ENCODE results near the gene OPRL1.
"Not testable (repeated sequence)": the region's sequence is repeated elsewhere in the genome, so short reads cannot be mapped to it uniquely, and the experiment has no call there.

The OPRL1 gene

DNA sequence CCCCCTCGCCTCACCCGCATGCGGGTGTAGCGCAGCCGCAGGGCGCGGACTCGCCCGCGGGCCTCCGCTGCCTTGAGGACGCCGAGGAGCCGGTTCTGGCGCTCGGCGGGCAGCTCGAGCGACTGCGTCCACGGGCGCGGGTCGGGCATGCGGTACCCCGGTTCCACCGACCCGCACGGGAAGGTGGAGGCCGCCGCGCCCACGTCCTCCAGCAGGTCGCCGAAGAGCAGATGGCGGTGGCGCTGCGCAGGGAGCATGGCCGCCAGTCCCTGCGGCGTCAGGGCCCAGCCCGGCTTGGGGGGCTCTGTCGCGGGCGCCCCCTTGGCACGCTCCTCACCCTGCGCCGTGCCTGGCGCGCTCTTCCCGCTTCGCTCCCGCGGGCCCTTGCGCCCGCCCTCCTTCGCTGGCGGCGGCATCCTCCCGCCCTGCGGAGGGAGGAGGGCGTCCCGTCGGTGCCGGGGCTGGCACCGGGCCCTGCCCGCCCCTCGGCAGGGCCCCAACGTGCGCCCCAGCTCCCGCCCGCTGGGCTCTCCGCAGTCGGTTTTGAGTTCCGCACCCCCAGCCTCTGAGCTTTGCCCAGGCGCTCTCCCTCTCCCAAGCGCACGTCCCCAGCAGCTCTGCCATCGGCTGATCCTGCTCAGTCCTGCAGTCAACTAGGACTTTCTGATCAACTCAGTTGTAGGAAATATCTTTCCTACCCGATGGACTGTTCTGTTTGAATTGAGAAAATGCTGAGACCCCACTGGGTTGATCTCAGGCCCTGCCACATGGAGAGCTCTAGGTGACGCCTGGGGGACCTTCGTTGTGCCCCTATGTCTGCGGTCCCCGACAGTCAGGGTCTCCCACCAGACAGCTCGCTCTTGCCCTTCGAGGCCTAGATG is 4.2 kb downstream of the OPRL1 start, which contains the start of gene LKAAEAR1:
Gene LKAAEAR1, minus strand, starts transcription at position 595 of the 881 bp plus-strand sequence. Its CDS starts 179 bp downstream, at position 416.
- no peak for DNase-seq (ENCODE audit: low read depth)
- TF ChIP-seq, protein P1, sequence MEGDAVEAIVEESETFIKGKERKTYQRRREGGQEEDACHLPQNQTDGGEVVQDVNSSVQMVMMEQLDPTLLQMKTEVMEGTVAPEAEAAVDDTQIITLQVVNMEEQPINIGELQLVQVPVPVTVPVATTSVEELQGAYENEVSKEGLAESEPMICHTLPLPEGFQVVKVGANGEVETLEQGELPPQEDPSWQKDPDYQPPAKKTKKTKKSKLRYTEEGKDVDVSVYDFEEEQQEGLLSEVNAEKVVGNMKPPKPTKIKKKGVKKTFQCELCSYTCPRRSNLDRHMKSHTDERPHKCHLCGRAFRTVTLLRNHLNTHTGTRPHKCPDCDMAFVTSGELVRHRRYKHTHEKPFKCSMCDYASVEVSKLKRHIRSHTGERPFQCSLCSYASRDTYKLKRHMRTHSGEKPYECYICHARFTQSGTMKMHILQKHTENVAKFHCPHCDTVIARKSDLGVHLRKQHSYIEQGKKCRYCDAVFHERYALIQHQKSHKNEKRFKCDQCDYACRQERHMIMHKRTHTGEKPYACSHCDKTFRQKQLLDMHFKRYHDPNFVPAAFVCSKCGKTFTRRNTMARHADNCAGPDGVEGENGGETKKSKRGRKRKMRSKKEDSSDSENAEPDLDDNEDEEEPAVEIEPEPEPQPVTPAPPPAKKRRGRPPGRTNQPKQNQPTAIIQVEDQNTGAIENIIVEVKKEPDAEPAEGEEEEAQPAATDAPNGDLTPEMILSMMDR (conservative IDR thresholded peaks at IDR 0.05; ENCODE audit: low read depth, low read length): no peak
- peak within 1 kb of the TSS; percentile 41 for H3K4me3 ChIP-seq (ENCODE audit: low read depth, low read length)

DNA sequence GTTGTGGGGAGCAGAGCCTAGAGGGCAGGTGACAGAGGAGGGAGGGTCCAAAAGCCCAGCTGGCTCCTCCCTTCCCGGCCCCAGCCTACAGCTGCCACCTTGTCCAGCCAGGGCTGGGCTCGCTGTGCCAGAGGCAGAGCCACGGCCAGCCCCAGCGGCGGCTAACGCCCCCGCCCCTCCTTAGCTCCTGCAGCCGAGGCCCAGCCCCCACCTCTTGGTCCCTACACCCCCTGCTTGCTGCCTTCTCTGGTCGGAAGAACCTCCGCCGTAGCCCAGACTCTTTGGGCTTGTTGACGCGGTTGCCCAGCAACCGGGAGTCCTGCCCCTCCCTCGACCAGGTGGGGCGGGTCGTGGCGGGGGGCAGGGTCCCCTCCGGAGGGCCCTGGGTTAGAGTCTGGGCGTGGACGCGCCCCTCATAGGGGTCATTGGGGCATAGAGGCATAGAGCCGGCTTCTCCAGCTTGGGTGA is 4.8 kb downstream of the OPRL1 start:
- no peak overlapping the region for H3K4me3 ChIP-seq (ENCODE audit: low read depth, low read length)
- DNase-seq (ENCODE audit: low read depth): no peak
- TF ChIP-seq, protein P1 (conservative IDR thresholded peaks at IDR 0.05; ENCODE audit: low read depth, low read length): no peak

DNA sequence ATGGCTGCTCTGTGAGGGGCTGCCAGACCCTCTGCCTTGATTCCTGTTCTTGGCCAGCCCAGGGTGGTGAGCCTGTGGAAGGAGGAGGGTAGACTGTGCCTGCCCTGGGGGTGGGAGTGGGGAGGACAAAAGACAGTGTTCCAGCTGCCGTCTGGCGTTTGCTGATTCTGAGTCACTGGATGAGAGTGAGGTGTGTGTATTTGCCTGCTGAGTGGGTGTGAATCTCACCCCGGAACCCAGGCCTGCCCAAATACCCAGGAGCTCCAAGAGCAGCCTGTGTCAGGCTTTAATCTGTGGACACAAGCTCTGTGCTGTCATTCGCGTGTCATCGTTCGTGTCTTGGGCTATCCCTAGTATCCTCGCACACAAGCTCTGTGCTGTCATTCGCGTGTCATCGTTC is 6.9 kb downstream of the OPRL1 start:
- DNase-seq (ENCODE audit: low read depth): no peak
- no peak overlapping the region for H3K4me3 ChIP-seq (ENCODE audit: low read depth, low read length)
- TF ChIP-seq, protein P1 (conservative IDR thresholded peaks at IDR 0.05; ENCODE audit: low read depth, low read length): no peak

DNA sequence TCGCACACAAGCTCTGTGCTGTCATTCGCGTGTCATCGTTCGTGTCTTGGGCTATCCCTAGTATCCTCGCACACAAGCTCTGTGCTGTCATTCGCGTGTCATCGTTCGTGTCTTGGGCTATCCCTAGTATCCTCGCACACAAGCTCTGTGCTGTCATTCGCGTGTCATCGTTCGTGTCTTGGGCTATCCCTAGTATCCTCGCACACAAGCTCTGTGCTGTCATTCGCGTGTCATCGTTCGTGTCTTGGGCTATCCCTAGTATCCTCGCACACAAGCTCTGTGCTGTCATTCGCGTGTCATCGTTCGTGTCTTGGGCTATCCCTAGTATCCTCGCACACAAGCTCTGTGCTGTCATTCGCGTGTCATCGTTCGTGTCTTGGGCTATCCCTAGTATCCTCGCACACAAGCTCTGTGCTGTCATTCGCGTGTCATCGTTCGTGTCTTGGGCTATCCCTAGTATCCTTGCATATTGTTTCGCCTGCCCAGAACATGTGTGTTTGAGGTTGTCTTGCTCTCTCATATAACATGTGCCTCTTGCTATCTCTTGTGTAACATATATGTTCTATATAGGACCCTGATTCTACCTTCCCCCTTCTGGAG is 7.4 kb downstream of the OPRL1 start:
- H3K4me3 ChIP-seq (ENCODE audit: low read depth, low read length); DNase-seq (ENCODE audit: low read depth): not testable (repeated sequence)

DNA sequence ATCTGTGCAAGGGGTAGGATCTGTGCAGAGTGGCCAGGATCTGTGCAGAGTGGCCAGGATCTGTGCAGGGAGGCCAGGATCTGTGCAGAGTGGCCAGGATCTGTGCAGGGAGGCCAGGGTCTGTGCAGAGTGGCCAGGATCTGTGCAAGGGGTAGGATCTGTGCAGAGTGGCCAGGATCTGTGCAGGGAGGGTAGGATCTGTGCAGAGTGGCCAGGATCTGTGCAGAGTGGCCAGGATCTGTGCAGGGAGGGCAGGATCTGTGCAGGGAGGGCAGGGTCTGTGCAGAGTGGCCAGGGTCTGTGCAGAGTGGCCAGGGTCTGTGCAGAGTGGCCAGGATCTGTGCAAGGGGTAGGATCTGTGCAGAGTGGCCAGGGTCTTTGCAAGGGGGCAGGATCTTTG is 8.7 kb downstream of the OPRL1 start:
- DNase-seq (ENCODE audit: low read depth); H3K4me3 ChIP-seq (ENCODE audit: low read depth, low read length): not testable (repeated sequence)

DNA sequence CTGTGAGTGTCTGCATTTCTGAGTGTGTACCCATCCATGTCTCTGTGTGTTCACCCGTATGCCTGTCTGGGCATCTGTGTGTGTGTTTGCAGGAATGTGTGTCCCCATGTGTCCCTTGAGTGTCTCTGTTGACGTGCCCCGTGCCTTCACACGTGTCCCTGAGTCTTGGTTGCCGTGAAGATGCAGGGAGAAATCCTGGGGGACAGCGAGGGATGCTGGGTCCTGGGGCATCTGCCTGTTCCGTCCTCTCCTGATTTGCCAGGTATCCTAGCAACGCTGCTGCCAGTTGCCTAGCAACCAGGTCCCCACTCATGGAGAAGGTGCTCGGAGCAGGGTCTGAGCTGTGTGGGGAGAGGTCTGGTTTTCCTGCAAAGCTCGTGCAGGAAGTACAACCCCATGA is 10.3 kb downstream of the OPRL1 start:
- TF ChIP-seq, protein P1 (conservative IDR thresholded peaks at IDR 0.05; ENCODE audit: low read depth, low read length): no peak
- no peak for DNase-seq (ENCODE audit: low read depth)
- no peak overlapping the region for H3K4me3 ChIP-seq (ENCODE audit: low read depth, low read length)

DNA sequence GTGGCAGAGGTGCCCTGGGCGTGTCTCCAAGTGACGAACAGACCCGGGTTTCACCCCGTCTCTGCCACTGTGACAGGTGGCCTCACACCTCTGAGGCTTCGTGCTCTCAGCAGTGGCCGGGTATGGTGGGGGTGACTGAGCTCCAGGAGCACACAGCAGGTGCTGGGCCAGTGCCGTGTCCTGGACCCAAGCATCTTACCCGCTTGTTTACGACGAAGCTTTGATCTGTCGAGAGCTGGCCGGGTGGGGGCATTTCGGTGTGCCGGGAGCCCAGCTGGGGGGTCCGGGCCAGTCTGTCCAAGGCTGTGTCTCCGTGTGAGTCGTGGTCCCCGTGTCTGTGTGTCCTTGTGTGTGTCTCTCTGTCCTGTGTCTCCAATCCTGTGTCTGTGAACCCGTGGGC is 11.5 kb downstream of the OPRL1 start:
- H3K4me3 ChIP-seq (ENCODE audit: low read depth, low read length): no peak overlapping the region
- TF ChIP-seq, protein P1 (conservative IDR thresholded peaks at IDR 0.05; ENCODE audit: low read depth, low read length): no peak
- no peak for DNase-seq (ENCODE audit: low read depth)

DNA sequence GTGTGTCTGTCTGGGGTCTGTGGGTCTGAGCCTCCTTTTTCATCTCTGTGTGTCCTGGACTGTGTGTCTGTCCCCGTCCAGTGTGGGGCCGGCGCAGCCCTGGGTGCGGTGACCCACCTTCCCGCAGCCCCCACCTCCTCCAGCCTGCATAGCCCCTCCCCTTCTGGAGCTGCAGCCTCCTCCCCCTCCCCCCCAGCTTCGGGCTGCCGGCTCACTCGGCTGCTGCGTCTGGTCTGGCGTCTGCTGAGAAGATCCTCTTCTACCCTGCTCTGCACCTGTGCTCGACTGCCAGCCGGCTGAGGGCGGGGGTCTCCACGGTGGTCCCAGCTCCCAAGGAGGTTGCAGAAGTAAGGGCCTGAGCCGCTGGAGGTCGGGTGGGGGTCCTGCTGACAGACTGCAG is 11.9 kb downstream of the OPRL1 start:
- no peak overlapping the region for H3K4me3 ChIP-seq (ENCODE audit: low read depth, low read length)
- TF ChIP-seq, protein P1 (conservative IDR thresholded peaks at IDR 0.05; ENCODE audit: low read depth, low read length): no peak
- DNase-seq (ENCODE audit: low read depth): no peak
